ENCODE results near the gene COX7C. TPM values are rescaled to one million over a fixed set of nuclear protein-coding genes. Genes with fewer than 3 reads are reported as not detected.

The COX7C gene
- total and polyA plus RNA-seq, 9 of the 15 experiments (the other 6 are each of a cell fraction or from before 2014, with no cell fraction given) = 576 to 1,783 (median 996) TPM

DNA sequence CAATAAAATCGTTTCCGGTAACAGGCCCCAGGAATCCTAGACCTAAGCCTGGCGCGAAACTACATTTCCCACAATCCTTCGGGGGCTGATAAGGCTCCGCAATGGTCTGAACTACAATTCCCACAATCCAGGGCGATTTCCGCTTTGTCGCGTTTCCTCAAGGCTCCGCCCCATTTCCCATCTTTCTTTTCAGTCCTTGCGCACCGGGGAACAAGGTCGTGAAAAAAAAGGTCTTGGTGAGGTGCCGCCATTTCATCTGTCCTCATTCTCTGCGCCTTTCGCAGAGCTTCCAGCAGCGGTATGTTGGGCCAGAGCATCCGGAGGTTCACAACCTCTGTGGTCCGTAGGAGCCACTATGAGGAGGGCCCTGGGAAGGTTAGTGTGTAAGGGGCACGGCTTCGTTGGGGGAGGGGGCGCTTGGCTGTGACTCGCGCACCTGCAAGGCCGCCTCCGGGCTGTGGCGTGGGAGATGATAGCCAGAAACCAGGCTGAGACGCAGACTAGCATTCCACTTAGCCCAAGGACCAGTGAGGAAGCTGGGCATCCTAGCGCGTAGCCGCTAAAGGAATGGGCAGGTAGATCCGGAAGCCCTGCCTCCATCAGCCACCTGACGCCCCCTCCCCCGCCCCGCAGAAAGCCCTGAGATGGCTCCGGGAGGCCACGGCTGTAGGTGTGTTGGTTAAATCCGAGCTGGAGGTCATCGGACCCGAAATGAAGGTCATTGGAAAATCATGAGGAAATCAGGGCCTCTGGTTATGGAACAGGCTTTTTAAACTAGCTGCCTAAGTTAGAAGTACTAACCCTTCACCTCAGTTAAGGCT, at the start of gene COX7C (continued):
- TF ChIP-seq SETDB1 (IDR thresholded peaks at IDR 0.05; ENCODE audit: low read length) (no peak), HMG20B (CRISPR knock-in tag; IDR thresholded peaks at IDR 0.05) (no peak), XRCC5 (IDR thresholded peaks at IDR 0.05; ENCODE audit: low read depth, low read length) (peak; percentile 58; the same call in 1 of the 2 replicates), BRD4 (IDR thresholded peaks at IDR 0.05) (peak; percentile 90), ZSCAN29 (IDR thresholded peaks at IDR 0.05) (no peak), SRSF7 (optimal IDR thresholded peaks at IDR 0.05; ENCODE audit: low read depth, low read length) (no peak), ZNF253 (CRISPR knock-in tag; conservative IDR thresholded peaks at IDR 0.05) (0 out of 2 replicates have a peak, but pooled peaks have one; percentile 23), GATAD2A (IDR thresholded peaks at IDR 0.05) (no peak), SIN3B (IDR thresholded peaks at IDR 0.05; ENCODE audit: low read depth) (no peak), ZNF224 (CRISPR knock-in tag; IDR thresholded peaks at IDR 0.05) (no peak), ZNF232 (CRISPR knock-in tag; IDR thresholded peaks at IDR 0.05) (no peak), ZNF444 (CRISPR knock-in tag; IDR thresholded peaks at IDR 0.05) (no peak), KAT8 (IDR thresholded peaks at IDR 0.05; ENCODE audit: low read depth) (no peak), MXI1 (IDR thresholded peaks at IDR 0.05; ENCODE audit: low read depth, low read length) (0 out of 2 replicates have a peak, but pooled peaks have one; percentile 35)
- TF ChIP-seq, protein P1, sequence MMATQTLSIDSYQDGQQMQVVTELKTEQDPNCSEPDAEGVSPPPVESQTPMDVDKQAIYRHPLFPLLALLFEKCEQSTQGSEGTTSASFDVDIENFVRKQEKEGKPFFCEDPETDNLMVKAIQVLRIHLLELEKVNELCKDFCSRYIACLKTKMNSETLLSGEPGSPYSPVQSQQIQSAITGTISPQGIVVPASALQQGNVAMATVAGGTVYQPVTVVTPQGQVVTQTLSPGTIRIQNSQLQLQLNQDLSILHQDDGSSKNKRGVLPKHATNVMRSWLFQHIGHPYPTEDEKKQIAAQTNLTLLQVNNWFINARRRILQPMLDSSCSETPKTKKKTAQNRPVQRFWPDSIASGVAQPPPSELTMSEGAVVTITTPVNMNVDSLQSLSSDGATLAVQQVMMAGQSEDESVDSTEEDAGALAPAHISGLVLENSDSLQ (IDR thresholded peaks at IDR 0.05) = no peak
- TF ChIP-seq, protein P2, sequence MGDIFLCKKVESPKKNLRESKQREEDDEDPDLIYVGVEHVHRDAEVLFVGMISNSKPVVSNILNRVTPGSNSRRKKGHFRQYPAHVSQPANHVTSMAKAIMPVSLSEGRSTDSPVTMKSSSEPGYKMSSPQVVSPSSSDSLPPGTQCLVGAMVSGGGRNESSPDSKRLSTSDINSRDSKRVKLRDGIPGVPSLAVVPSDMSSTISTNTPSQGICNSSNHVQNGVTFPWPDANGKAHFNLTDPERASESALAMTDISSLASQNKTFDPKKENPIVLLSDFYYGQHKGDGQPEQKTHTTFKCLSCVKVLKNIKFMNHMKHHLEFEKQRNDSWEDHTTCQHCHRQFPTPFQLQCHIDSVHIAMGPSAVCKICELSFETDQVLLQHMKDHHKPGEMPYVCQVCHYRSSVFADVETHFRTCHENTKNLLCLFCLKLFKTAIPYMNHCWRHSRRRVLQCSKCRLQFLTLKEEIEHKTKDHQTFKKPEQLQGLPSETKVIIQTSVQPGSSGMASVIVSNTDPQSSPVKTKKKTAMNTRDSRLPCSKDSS (IDR thresholded peaks at IDR 0.05; ENCODE audit: low read depth, partially characterized antibody) = no peak
- TF ChIP-seq, protein P3, sequence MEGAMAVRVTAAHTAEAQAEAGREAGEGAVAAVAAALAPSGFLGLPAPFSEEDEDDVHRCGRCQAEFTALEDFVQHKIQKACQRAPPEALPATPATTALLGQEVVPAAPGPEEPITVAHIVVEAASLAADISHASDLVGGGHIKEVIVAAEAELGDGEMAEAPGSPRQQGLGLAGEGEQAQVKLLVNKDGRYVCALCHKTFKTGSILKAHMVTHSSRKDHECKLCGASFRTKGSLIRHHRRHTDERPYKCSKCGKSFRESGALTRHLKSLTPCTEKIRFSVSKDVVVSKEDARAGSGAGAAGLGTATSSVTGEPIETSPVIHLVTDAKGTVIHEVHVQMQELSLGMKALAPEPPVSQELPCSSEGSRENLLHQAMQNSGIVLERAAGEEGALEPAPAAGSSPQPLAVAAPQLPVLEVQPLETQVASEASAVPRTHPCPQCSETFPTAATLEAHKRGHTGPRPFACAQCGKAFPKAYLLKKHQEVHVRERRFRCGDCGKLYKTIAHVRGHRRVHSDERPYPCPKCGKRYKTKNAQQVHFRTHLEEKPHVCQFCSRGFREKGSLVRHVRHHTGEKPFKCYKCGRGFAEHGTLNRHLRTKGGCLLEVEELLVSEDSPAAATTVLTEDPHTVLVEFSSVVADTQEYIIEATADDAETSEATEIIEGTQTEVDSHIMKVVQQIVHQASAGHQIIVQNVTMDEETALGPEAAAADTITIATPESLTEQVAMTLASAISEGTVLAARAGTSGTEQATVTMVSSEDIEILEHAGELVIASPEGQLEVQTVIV (CRISPR knock-in tag; IDR thresholded peaks at IDR 0.05; ENCODE audit: borderline replicate concordance) = no peak
- TF ChIP-seq, protein P4, sequence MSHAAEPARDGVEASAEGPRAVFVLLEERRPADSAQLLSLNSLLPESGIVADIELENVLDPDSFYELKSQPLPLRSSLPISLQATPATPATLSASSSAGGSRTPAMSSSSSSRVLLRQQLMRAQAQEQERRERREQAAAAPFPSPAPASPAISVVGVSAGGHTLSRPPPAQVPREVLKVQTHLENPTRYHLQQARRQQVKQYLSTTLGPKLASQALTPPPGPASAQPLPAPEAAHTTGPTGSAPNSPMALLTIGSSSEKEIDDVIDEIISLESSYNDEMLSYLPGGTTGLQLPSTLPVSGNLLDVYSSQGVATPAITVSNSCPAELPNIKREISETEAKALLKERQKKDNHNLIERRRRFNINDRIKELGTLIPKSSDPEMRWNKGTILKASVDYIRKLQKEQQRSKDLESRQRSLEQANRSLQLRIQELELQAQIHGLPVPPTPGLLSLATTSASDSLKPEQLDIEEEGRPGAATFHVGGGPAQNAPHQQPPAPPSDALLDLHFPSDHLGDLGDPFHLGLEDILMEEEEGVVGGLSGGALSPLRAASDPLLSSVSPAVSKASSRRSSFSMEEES (CRISPR knock-in tag; IDR thresholded peaks at IDR 0.05) = no peak
